Smooth muscle cell of the brain vasculature (primary cell): ENCODE measurements around the gene RGS12.
"Not testable (repeated sequence)": the region's sequence is repeated elsewhere in the genome, so short reads cannot be mapped to it uniquely, and the experiment has no call there.

Experiments
- DNase-seq: peaks from one replicate; pipeline ENCODE4 v3.0.0-alpha.2; 2012; ENCODE audit warnings: low read depth, low spot score

The RGS12 gene

DNA sequence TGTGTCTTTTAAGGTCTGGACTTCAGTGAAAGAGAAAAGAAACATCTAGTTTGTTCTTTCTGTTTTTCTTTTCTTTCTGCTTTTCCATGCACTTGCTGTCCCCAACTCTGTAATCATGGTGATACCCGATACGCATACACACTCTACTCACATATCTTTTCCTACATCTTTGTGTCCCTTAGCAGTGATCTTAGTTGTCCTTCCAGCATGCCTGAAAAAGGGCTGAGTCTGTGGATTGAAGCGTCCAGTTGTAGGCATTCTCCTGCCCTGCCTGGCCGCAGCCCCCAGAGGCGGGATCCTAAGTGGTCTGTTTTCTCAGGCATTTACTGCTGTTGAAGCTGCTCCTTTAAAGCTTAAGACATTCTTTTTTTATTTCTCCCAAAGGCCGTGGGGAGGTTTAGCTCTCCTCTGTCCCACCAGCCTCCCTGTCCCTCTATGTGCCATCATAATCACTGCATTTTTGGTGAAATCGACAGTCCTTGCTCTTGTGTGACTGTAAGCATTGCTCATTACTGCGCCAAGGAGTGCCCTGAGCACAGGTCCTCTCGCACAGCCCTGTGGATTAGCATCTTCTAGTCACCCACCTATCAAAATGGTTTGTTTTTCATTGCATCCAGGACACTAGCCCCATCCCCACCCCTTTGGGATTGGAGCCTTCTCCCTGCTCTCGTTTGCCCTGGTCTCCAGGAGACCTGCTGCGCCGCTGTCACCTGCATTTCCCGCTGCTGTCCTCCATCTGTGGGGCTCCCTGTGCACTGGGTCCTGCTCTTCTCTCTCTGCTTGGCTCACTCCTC is 4.4 kb downstream of the RGS12 start:
- DNase-seq: no peak

GRCh38 chr4:3299122-3299975 is 6.5 kb downstream of the RGS12 start:
- no peak for DNase-seq

DNA sequence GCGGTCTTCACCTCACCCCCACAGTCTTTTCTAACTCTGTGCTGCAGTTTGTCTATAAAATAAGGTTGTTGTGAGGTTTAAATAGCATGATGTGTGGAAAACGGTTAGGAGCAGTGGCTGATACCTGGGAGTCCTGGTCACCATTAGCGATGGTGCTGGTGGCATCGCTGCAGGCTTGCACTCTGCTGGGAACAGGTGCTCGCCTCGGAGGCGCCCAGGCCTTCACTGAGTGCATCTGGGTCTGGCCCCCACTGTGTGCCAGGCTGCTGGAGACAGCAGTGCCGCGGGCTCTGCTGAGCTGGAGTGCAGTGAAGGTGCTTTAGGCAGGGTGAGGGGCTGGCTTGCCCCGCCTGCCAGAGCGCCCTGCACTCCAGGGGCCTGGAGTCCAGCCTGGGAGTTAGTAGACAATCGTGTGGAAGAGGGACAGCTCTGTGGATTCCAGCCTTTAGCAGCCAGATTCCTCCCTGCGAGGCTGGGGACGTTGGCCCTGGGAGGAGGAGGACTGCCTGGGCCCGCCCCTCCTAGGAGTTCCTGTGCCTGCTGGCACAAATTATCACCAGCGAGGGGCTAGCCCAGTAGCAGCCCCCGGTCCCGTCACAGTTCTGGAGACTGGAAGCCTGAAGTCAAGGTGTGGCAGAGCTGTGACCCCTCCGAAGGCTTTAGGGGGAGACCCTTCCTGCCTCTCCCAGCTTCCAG is 7.3 kb downstream of the RGS12 start:
- DNase-seq: no peak

DNA sequence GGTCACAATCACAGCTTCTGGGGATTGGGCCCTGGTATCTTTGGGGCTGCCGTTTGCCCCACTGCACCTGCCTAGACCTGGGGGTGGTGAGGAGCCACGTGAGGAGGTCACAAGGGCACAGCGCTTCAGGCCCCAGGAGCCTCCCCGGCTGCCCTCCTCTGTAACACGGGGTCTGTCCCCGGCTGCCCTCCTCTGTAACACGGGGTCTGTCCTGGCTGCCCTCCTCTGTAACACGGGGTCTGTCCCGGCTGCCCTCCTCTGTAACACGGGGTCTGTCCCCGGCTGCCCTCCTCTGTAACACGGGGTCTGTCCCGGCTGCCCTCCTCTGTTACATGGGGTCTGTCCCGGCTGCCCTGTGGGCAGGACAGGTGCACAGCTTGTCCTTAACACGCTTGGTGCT is 8.1 kb downstream of the RGS12 start:
- not testable (repeated sequence) for DNase-seq

- DNase-seq: no peak
These were observed 8.8 kb downstream of the RGS12 start for GRCh38 chr4:3301450-3302172.

DNA sequence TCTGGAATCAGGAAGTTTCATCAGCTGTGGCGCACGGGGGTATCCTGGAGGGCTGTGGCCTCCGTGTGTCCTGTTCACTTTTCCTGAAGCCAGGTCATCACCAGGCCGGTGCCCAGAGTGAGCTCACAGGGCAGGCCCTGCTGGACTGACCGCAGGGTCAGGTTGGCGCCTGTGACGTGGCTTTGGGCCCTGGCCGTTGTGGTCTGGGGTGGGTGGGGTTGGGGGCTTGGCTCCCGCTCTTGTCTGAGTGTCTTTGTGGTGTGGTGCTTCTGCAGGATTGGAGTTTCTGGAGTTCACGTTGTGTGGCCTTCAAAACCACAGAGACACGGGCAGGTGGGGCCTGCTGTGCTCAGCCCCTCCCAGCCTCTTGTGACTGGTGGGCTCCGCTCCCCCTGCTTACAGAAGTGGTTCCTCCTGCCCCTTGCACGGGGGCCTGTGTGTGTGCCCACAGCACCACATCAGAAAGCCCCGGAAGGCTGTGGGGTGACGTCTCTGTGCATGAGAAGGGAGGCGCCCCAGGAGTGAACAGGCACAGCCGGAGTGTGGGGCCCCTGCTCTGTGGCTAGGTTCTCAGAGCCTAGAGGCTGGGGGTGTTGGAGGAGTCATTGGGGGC is 9.5 kb downstream of the RGS12 start:
- no peak for DNase-seq

DNA sequence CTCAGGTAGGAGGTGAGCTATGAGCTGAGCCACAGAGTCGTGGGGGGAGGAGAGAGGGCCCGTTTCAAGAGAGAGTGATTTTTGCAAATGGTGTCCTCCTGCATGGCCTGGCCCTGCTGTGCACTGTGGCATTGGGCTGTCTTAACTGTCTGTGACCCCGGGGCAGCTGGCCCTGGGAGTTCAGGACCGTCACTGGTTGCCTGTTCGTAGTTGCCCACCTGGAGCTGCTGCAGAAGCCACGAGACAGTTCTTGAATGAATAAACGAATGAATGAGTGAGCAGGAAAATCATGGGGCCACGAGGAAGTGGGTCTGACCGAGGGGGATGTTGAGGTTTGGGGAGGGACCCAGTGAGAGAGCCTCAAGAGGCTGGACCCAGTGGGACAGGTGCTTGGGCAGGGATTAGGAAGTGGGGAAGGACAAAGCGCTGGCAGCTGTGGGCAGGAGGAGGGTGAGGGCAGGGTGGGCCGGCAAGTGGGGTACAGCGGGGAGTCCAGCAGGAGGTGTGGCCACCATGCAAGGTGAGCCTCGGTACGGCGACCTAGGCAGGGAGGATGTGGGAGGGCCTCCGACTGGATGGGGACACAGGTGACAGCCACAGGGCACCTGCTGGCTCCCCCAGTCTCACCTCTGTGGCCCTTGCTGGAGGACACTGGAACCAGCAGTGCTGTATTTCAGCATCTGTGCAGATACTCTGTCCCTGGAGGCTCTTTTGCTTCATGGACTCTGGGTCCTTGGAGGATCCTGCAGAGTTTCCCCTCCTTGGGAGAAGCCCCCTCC is 10.2 kb downstream of the RGS12 start:
- no peak for DNase-seq

- no peak for DNase-seq
These were observed 10.7 kb downstream of the RGS12 start for GRCh38 chr4:3303565-3303824.

- DNase-seq: no peak
These were observed 11.3 kb downstream of the RGS12 start for GRCh38 chr4:3303923-3304710.

DNA sequence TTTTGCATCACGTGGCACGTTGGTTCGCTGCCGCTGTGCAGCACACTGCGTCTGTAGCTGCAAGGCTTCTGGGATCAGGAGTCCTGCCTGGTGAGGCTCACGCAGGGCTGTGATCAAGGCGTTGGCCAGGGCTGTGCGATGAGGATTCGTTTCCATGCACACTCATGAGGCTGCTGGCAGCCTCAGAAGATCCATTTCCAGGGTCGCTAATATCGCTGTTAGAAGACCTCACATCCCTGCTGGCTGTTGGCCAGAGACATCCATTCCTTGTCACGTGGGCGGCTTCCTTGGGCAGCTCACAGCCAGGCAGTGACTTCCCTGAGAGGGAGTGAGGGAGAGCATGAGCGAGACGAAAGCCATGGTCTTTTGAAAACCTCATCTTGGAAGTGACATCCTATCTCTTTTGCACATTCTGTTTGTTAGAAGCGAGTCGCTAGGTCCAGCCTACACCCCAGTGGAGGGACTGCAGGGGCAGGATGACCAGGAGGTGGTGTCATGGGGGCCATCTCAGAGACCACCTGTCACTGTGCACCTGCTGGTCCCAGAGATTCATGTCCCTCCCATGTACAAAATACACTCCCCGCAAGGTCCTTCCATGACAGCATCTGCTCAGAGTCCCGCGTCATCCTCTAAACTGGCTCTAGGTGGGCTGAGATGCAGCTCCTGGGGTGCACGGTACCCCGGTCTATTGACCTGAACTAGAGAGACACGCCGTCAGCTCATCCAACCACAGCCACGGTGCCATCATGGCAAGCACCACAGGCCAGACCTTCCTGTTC is 12.2 kb downstream of the RGS12 start:
- DNase-seq: no peak

- no peak for DNase-seq
These were observed 13.0 kb downstream of the RGS12 start for GRCh38 chr4:3305610-3306371.

DNA sequence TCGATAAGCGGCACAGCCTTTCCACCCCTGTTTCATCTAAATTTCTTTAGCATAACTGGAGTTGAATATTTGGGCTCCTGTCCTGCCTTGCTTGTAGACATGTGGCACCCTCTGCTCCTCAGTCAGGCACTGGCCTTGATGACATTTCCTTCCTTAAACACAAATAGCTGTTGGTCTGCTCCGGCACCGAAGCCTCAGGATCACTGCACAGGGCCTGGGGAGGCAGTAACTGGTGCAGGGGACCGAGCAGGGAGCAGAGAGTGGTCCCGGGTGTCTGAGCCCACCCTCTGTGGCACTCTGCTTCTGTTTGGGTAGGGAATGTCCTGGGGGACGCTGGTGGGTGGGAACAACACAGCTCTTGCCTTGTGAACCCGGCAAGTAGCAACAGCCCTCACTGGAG is 13.6 kb downstream of the RGS12 start:
- DNase-seq: no peak

DNA sequence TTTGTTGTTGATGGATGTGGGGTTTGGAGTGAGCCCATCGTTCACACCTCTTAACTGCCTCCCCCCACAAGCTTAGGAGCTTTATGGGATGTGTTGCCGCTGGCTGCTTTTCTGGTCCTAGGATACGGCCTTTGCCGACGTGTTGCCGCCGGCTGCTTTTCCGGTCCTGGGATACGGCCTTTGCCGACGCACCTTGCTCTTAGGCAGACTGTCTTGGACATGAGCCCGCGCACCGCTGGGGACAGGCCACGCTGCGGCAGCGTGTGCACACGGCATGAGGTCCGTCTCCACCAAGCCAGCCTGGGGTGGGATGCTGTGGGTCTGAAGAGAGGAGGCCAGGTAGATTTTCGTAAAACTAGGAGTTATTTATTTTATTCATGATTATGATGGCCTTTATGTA is 14.2 kb downstream of the RGS12 start:
- DNase-seq: no peak

DNA sequence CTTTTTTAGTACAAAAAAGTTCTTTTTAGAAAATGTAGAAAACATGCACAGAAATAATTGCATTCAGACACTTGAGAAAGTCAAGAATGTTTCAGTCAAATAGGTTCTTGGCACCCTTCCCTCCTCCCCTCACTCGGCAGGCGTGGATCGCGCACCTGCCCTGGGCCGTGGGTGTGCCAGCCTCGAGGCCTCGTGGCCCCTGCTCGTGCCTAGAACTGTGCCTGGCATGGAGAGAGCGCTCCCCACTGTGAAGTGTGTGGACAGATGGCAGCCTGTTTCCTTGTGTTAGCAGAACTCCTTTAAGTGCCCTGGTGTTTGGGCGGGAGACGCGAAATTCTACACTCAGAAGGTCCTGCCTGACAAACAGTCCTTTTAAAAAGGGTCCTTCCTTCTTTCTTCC is 14.7 kb downstream of the RGS12 start:
- no peak for DNase-seq

- DNase-seq: no peak
These were observed 15.2 kb downstream of the RGS12 start for GRCh38 chr4:3307891-3308575.

DNA sequence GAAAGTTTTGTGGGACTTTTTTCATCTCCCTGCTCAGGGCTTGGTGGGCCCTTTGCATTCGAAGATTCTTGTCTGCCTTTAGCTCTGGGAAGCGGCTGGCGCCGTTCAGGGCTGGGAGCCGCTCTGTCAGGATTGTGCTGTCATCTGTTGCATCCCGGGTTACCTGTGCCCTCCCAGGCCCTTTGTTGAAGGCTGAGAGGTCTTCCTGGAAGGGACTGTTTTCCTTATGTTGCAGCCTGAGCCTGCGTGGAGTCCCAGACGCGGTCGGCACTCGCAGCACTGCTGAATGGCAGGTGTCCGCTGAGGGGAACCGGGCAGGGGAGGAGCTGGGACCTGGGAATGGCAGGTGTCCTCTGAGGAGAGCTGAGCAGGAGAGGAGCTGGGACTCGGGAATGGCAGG is 15.9 kb downstream of the RGS12 start:
- DNase-seq: no peak

DNA sequence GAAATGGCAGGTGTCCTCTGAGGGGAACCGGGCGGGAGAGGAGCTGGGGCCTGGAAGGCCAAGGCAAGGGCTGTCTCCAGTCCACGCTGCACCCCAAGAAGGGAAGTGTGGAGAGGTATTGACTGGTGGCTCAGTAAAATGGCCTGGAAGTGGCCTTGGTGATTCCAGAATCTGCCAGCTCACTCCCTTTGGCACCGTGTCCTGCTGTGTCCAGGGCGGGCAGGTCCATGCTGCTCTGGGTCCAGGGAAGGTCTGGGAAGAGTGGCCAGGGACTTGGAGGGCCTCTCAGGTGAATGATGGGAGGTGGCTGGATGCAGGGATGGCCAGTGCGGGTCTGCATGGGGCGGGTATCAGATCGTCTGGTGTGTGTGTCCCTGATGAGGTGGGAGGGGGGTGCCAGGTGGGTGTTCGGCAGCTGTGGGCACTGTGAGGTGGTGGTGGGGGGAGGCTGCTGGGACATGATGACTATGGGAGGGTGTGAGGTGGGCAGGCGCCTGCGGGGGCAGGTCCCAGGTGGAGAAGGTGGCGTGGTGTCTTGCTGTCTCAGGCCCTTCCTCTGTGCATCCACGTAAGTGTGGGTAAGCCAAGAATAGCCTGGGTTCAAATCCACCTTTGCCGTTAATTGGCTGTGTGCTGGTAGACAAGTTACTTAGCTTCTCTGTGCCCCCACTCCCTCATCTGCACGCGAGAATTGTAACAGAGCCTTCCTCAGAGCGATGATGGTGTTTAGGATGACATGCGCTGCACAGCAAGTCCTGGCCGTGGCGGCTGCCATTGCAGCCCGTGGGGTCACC is 17.7 kb downstream of the RGS12 start:
- DNase-seq: no peak
